Activated naive CD8-positive, alpha-beta T cell treated with anti-CD3 and anti-CD28 coated beads, Interleukin-2, amount 10 ng/mL, durations not matched to agents 7 days and 5 days (primary cell): Measurements from ENCODE around the gene DHRSX. TPM values are rescaled to one million over a fixed set of nuclear protein-coding genes. Genes with fewer than 3 reads are reported as not detected.
A peak's percentile ranks its signal among the peaks of the same experiment; 100 is the strongest.
"Not testable (repeated sequence)": the region's sequence is repeated elsewhere in the genome, so short reads cannot be mapped to it uniquely, and the experiment has no call there.

ENCODE experiments used
- ATAC-seq: fragments of 150-1000 bp; cut with Tn5 transposase; one replicate; pipeline ENCODE4 v1.10.0; 2021; ENCODE audit warnings: low read depth, moderate library complexity
- POLR2A ChIA-PET: fragments of 350-600 bp; sonication (Branson Sonifier 250); formaldehyde crosslinking; loops from one replicate; lab custom pipeline; 2021; ENCODE audit warnings: antibody characterized with exemption; lab: Charles Lee
- DNase-seq: peaks from one replicate; pipeline ENCODE4 v3.0.0; 2021
- H3K27ac Mint-ChIP-seq: one replicate; pipeline ENCODE4 v1.8.0; 2022; ENCODE audit warnings: mild to moderate bottlenecking, mixed read lengths
- H3K27me3 Mint-ChIP-seq: one replicate; pipeline ENCODE4 v1.8.0; 2022; ENCODE audit warnings: mild to moderate bottlenecking, moderate library complexity, mixed read lengths
- H3K36me3 Mint-ChIP-seq: one replicate; pipeline ENCODE4 v1.8.0; 2021; ENCODE audit warnings: mild to moderate bottlenecking, mixed read lengths
- H3K4me1 Mint-ChIP-seq: one replicate; pipeline ENCODE4 v1.8.0; 2021; ENCODE audit warnings: mixed read lengths
- H3K4me3 Mint-ChIP-seq: one replicate; pipeline ENCODE4 v1.8.0; 2022; ENCODE audit warnings: mild to moderate bottlenecking, moderate library complexity, mixed read lengths
- H3K9me3 Mint-ChIP-seq: one replicate; pipeline ENCODE4 v1.8.0; 2021; ENCODE audit warnings: mixed read lengths
- total RNA-seq, 2 experiments: library from RNA; stranded (reverse); gene quantifications; one replicate each; pipeline ENCODE4 v1.2.3, GENCODE V29; 2021

Gene DHRSX
- total RNA-seq, 2 experiments from 2014 or later: 17.0 to 18.1 TPM

DNA sequence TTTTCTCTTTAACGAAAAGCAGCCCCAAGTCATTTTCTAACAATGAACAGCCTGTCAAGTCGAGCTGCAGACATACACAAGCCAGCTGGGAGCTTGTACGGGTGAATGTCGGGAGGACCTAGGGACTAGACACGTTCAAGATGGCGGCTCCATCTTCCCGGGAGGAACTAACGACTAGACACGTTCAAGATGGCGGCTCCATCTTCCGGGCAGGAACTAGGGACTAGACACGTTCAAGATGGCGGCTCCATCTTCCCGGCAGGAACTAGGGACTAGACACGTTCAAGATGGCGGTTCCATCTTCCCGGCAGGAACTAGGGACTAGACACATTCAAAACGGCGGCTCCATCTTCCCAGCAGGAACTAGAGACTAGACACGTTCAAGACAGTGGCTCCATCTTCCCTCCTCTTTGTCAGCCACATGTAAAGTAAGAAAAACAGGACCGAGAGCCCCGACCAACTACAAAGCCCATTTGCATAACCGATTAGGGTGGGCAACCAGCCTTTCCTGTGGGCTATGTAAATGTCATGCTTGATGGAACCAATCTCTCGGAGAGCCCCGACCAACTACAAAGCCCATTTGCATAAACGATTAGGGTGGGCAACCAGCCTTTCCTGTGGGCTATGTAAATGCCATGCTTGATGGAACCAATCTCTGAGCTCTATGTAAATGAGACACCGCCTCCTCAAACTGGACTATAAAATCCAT lies 175.5 kb downstream of the DHRSX start:
- no peak for ATAC-seq

GRCh38 chrX:2324151-2324550 lies 176.6 kb downstream of the DHRSX start:
- Mint-ChIP-seq H3K27me3 (no peaks in the 10 kb centered on the region), H3K4me3 (peak overlapping the region; percentile 26), H3K36me3 (peaks cover 11% of the 10 kb centered on the region), H3K9me3 (peaks cover 5% of the 10 kb centered on the region), H3K27ac (no peak overlapping the region), H3K4me1 (peaks cover 2% of the 10 kb centered on the region)
- ATAC-seq (no peak), DNase-seq (no peak)
- POLR2A ChIA-PET: no interaction called here

More for the DNA sequence above, 175.5 kb downstream of the DHRSX start:
- H3K36me3 Mint-ChIP-seq: peaks cover 11% of the 10 kb centered on the region
- peak overlapping the region; percentile 71 for H3K27ac Mint-ChIP-seq
- H3K4me3 Mint-ChIP-seq: peak overlapping the region; percentile 71
- POLR2A ChIA-PET: no interaction called here
- no peak for DNase-seq
- peaks cover 2% of the 10 kb centered on the region for H3K4me1 Mint-ChIP-seq
- H3K27me3 Mint-ChIP-seq: no peaks in the 10 kb centered on the region
- H3K9me3 Mint-ChIP-seq: peaks cover 6% of the 10 kb centered on the region

DNA sequence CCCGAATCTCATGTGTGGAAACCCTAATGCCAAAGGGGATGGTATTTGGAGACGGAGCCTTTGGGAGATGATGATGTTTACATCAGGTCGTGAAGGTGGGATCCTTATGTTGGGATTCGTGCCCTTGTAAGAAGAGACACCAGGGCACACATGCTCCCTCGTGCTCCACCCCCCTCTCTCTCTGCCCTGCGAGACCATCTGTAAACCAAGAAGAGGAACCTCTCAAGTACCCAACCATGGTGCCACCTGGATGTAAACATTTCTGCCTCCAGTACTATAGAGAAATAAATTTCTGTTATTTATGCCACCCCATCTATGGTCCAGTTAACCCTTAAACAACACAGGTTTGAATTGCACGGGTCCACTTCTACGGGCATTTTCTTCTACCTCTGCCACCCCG lies 179.4 kb downstream of the DHRSX start:
- peaks cover 2% of the 10 kb centered on the region for H3K4me1 Mint-ChIP-seq
- H3K27ac Mint-ChIP-seq: no peak overlapping the region
- H3K4me3 Mint-ChIP-seq: no peak overlapping the region
- DNase-seq (no peak), ATAC-seq (no peak)
- H3K36me3 Mint-ChIP-seq: peaks cover 16% of the 10 kb centered on the region
- H3K27me3 Mint-ChIP-seq: no peaks in the 10 kb centered on the region
- peaks cover 11% of the 10 kb centered on the region for H3K9me3 Mint-ChIP-seq
- POLR2A ChIA-PET: no interaction called here

- Mint-ChIP-seq H3K36me3 (peaks cover 14% of the 10 kb centered on the region), H3K9me3 (peaks cover 10% of the 10 kb centered on the region), H3K4me1 (peaks cover 2% of the 10 kb centered on the region), H3K27ac (no peak overlapping the region), H3K27me3 (no peaks in the 10 kb centered on the region), H3K4me3 (no peak overlapping the region)
- DNase-seq (no peak), ATAC-seq (no peak)
- POLR2A ChIA-PET: no interaction called here
Measured at GRCh38 chrX:2320580-2321327, 180.0 kb downstream of the DHRSX start.

DNA sequence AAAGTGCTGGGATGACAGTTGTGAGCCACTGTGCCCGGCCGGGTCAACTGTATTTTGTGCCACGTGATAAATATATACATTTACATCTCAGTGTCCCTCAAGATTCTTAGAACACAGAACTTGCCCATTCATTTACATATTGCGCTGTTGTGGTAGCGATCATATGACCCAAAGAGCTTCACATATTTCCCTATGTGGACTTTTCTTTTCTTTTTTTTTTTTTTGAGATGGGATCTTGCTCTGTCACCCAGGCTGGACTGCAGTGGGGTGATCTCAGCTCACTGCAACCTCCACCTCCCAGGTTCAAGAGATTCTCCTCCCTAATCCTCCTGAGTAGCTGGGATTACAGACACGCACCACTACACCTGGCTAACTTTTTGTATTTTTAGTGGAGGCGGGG lies 180.7 kb downstream of the DHRSX start:
- DNase-seq: no peak
- ATAC-seq: no peak
- Mint-ChIP-seq H3K4me1 (no peaks in the 10 kb centered on the region), H3K4me3 (no peak overlapping the region), H3K27me3 (no peaks in the 10 kb centered on the region), H3K27ac (no peak overlapping the region), H3K36me3 (peaks cover 10% of the 10 kb centered on the region), H3K9me3 (peaks cover 5% of the 10 kb centered on the region)
- POLR2A ChIA-PET: no interaction called here

DNA sequence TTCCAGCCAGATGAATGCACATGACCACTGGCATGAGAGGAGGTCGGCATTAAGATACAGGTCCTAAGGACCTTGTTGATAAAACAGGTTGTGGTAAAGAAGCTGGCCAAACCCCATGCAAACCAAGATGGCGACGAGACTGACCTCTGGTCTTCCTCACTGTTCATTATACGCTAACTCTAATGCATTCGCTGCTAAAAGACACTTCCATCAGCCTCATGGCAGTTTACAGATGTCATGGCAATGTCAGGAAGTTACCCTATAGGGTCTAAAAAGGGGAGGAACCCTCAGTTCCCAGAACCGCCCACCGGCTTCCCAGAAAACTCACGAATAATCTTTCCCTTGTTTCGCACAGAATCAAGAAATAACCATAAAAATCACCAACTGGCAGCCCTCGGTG lies 182.4 kb downstream of the DHRSX start:
- Mint-ChIP-seq H3K27me3 (no peaks in the 10 kb centered on the region), H3K27ac (no peak overlapping the region), H3K36me3 (peaks cover 10% of the 10 kb centered on the region), H3K4me3 (no peak overlapping the region), H3K4me1 (no peaks in the 10 kb centered on the region), H3K9me3 (peaks cover 7% of the 10 kb centered on the region)
- ATAC-seq (no peak), DNase-seq (no peak)
- POLR2A ChIA-PET: no interaction called here

GRCh38 chrX:2317527-2318055 lies 183.2 kb downstream of the DHRSX start:
- Mint-ChIP-seq H3K27ac (no peak overlapping the region), H3K36me3 (peaks cover 4% of the 10 kb centered on the region), H3K27me3 (no peaks in the 10 kb centered on the region), H3K9me3 (peaks cover 8% of the 10 kb centered on the region), H3K4me1 (no peaks in the 10 kb centered on the region), H3K4me3 (no peak overlapping the region)
- ATAC-seq (no peak), DNase-seq (no peak)
- POLR2A ChIA-PET: no interaction called here

DNA sequence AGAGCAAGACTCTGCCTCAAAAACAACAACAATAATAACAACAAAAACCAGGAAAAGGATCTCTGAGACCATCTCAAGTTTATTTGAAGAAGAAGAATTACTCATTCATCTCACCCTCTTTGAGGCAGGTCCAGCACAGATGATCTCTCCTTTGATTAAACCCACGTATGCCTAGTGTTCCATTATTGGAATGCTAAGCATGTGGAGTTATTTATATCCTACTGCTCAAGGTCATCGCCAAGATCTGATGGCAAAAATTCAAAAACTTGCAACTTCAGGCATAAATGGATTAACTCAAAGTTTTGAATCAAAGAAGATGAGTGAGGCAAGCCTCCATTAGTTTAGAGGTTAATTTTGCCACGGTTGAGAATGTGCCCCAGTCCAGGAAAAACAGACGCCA lies 184.2 kb downstream of the DHRSX start:
- H3K4me1 Mint-ChIP-seq: no peaks in the 10 kb centered on the region

GRCh38 chrX:2315434-2315833 lies 185.3 kb downstream of the DHRSX start:
- ATAC-seq (no peak), DNase-seq (no peak)
- Mint-ChIP-seq H3K27me3 (no peaks in the 10 kb centered on the region), H3K4me1 (no peaks in the 10 kb centered on the region), H3K4me3 (no peak overlapping the region), H3K9me3 (peaks cover 16% of the 10 kb centered on the region), H3K36me3 (peaks cover 8% of the 10 kb centered on the region), H3K27ac (no peak overlapping the region)
- POLR2A ChIA-PET: no interaction called here

More for the DNA sequence above, 184.2 kb downstream of the DHRSX start:
- H3K36me3 Mint-ChIP-seq: peaks cover 4% of the 10 kb centered on the region
- ATAC-seq (no peak), DNase-seq (no peak)
- no peak overlapping the region for H3K27ac Mint-ChIP-seq
- POLR2A ChIA-PET: no interaction called here
- no peaks in the 10 kb centered on the region for H3K27me3 Mint-ChIP-seq
- peaks cover 12% of the 10 kb centered on the region for H3K9me3 Mint-ChIP-seq
- H3K4me3 Mint-ChIP-seq: no peak overlapping the region

DNA sequence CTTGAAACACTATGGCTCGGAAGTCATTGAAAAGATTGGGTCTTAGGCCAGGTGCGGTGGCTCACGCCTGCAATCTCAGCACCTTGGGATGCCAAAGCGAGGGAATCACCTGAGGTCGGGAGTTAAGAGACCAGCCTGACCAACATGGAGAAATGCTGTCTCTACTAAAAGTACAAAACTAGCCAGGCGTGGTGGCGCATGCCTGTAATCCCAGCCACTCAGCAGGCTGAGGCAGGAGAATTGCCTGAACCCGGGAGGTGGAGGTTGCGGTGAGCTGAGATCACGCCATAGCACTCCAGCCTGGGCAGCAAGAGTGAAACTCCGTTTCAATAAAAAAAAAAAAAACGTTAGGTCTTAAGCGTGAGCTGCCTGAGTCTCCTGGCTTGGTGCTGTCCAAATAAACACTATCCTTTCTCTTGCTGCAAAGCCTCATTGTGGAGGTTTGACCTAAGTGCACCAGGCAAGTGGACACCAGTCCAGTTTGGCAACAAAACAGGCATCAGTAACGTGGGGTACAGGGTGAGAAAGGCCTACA lies 185.9 kb downstream of the DHRSX start:
- H3K27ac Mint-ChIP-seq: no peak overlapping the region

GRCh38 chrX:2313864-2314640 lies 186.7 kb downstream of the DHRSX start:
- Mint-ChIP-seq H3K36me3 (peaks cover 10% of the 10 kb centered on the region), H3K4me1 (no peaks in the 10 kb centered on the region)
- POLR2A ChIA-PET: no interaction called here

More for the DNA sequence above, 185.9 kb downstream of the DHRSX start:
- peaks cover 10% of the 10 kb centered on the region for H3K36me3 Mint-ChIP-seq
- POLR2A ChIA-PET: no interaction called here
- DNase-seq: no peak
- no peaks in the 10 kb centered on the region for H3K27me3 Mint-ChIP-seq
- H3K9me3 Mint-ChIP-seq: peaks cover 16% of the 10 kb centered on the region
- H3K4me1 Mint-ChIP-seq: no peaks in the 10 kb centered on the region
- no peak for ATAC-seq
- H3K4me3 Mint-ChIP-seq: no peak overlapping the region

GRCh38 chrX:2312061-2312591 lies 188.7 kb downstream of the DHRSX start:
- ATAC-seq, H3K27me3 Mint-ChIP-seq, H3K36me3 Mint-ChIP-seq, H3K4me1 Mint-ChIP-seq, POLR2A ChIA-PET, H3K4me3 Mint-ChIP-seq, H3K27ac Mint-ChIP-seq, DNase-seq: not testable (repeated sequence)
- peaks cover 12% of the 10 kb centered on the region for H3K9me3 Mint-ChIP-seq

More at GRCh38 chrX:2313864-2314640, 186.7 kb downstream of the DHRSX start:
- ATAC-seq (no peak), DNase-seq (no peak)
- peaks cover 16% of the 10 kb centered on the region for H3K9me3 Mint-ChIP-seq
- H3K27ac Mint-ChIP-seq: no peak overlapping the region
- no peaks in the 10 kb centered on the region for H3K27me3 Mint-ChIP-seq
- no peak overlapping the region for H3K4me3 Mint-ChIP-seq

DNA sequence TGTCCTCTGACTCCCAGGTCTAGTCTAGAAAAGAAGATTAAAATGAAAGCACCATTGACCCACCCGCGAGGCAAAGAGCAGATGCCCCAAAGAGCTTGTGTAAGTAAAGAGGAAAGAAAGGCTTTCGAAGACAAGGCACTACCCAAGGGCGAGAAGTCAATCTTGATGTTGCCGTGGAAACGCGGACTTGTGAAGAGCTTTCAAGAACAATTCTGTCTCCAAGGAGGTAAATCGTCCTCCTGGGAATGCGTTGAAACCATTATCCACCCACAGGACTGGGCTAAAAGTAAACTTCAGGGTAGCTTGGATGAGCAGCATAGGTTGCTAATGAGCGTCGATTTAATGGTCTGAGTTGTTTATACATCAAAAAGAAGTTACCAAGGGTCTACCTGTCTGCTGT lies 189.3 kb downstream of the DHRSX start:
- Mint-ChIP-seq H3K4me1 (no peaks in the 10 kb centered on the region), H3K4me3 (no peak overlapping the region), H3K9me3 (peaks cover 13% of the 10 kb centered on the region), H3K36me3 (peaks cover 12% of the 10 kb centered on the region), H3K27ac (no peak overlapping the region), H3K27me3 (no peaks in the 10 kb centered on the region)
- POLR2A ChIA-PET: no interaction called here
- no peak for ATAC-seq
- DNase-seq: no peak
